ENCODE measurements around the gene HAGH. TPM values are rescaled to one million over a fixed set of nuclear protein-coding genes. Genes with fewer than 3 reads are reported as not detected.

Gene HAGH
- total and polyA plus RNA-seq, 9 of the 15 experiments (the other 6 are each of a cell fraction or from before 2014, with no cell fraction given) = 0.46 to 35.1 (median 16.8) TPM

DNA sequence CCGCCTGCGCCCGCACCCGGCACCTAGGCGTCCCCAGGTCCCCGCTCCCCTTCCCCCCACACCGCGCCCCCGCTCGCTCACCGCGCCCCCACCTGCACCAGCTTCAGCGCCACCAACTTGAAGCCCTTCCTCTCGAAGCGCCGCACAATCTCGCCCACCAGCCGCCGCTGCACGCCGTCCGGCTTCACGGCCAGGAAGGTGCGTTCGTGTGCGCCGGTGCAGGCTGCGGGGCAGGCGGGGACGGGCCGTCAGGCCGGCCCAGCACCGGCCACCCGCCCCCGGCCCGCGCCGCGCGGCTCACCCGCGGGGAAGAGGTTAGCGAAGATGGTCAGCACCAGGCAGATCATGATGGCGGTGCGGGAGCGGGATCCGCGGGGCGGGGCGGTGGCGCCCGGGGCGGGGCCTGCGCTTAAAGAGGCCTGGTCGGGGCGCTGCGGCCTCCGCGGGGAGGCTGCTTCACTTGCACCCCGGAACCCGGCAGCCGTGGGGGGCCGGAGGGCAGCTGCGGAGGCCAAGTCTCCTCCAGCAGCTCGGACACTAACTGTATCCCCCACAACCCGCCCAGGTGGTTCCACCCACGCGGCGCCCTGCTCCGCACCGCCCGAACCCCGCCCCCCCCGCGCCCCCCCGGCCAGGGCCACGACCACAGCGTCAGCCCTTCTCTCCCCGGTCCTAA, 55.3 kb downstream of the HAGH start, which contains the start of gene NME3 (continued):
- no peak for TF ChIP-seq MITF (IDR thresholded peaks at IDR 0.05)
- no peak for TF ChIP-seq POLR2AphosphoS2 (IDR thresholded peaks at IDR 0.05; ENCODE audit: low read length)
- TF ChIP-seq ZNF347 (CRISPR knock-in tag; IDR thresholded peaks at IDR 0.05; ENCODE audit: low read depth) = no peak
- TF ChIP-seq, protein P1, sequence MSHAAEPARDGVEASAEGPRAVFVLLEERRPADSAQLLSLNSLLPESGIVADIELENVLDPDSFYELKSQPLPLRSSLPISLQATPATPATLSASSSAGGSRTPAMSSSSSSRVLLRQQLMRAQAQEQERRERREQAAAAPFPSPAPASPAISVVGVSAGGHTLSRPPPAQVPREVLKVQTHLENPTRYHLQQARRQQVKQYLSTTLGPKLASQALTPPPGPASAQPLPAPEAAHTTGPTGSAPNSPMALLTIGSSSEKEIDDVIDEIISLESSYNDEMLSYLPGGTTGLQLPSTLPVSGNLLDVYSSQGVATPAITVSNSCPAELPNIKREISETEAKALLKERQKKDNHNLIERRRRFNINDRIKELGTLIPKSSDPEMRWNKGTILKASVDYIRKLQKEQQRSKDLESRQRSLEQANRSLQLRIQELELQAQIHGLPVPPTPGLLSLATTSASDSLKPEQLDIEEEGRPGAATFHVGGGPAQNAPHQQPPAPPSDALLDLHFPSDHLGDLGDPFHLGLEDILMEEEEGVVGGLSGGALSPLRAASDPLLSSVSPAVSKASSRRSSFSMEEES (CRISPR knock-in tag; IDR thresholded peaks at IDR 0.05) = no peak

- Histone ChIP-seq H3K9me1 (ENCODE audit: control insufficient read depth, insufficient read depth, low read length) (peaks cover 2% of the 10 kb centered on the region), H3K9ac (ENCODE audit: insufficient read depth in 1 of 2, low read depth in 2 of 2, low read length in 2 of 2) (peak overlapping the region; percentile 93 to 95; a peak in 3 of 4 replicates), H3K79me2 (ENCODE audit: control insufficient read depth, insufficient read depth, low read length) (peaks cover 51% of the 10 kb centered on the region), H3K9me3 (replicated peaks; ENCODE audit: control insufficient read depth, insufficient read depth, low read depth, low read length) (no peaks in the 10 kb centered on the region), H3K27me3 (ENCODE audit: control insufficient read depth in 2 of 2, insufficient read depth in 2 of 2, low read length in 2 of 2) (no peaks in the 10 kb centered on the region), H3K4me1 (replicated peaks in 1 of 2; ENCODE audit: control insufficient read depth in 2 of 2, insufficient read depth in 2 of 2, low read length in 2 of 2) (peaks cover 20 to 96% of the 10 kb centered on the region in 2 experiments; a peak in 4 of 5 replicates), H4K20me1 (replicated peaks; ENCODE audit: control insufficient read depth, insufficient read depth, low read length) (peaks cover 8% of the 10 kb centered on the region; the same call in 1 of the 2 replicates), H3K36me3 (ENCODE audit: control insufficient read depth, insufficient read depth, low read length) (peaks cover 69% of the 10 kb centered on the region; the same call in 2 of the 3 replicates), H3K27ac (ENCODE audit: extremely low read depth, low read depth, low read length) (peak overlapping the region; percentile 96), H3K4me3 (peak overlapping the region; percentile 96), H3K4me2 (ENCODE audit: insufficient read depth, low read length) (peak overlapping the region; percentile 98), H2AFZ (ENCODE audit: low read depth, low read length) (no peak overlapping the region)
- in situ Hi-C loops (cut with MboI) (no loop called here), intact Hi-C loops (cut with micrococcal nuclease) (no loop called here)
- 12% methylated on average over 56 of the region's 81 CpGs for WGBS (ENCODE audit: insufficient coverage, low coverage, missing lambda C conversion rate)
- peak; percentile 5 for ATAC-seq
- DNase-seq (ENCODE audit: extremely low read depth in 1 of 4, low spot score in 3 of 4) = peak in 2 of 4 experiments; percentile 43 to 54
- no peak for FAIRE-seq
- CTCF ChIA-PET (ENCODE audit: low intra/inter-chr PET ratio) = no interaction called here
- BruUV-seq (replicated peaks) = no TSS peak
- POLR2A ChIA-PET = interaction anchor here (0.6 to 4.3 kb wide), 7 partner anchors 9 to 385 kb away, joined by 3 to 35 read pairs (median 5); partner anchors contain the start of genes FAHD1, HAGH, NUBP2 and RPS2
- TF ChIP-seq FOXA3 (CRISPR knock-in tag; conservative IDR thresholded peaks at IDR 0.05 in 1 of 2, IDR thresholded peaks at IDR 0.05 in 1 of 2) (no peak), ZNF717 (CRISPR knock-in tag; IDR thresholded peaks at IDR 0.05) (no peak), FOXJ2 (tag; IDR thresholded peaks at IDR 0.05) (no peak), ZNF707 (CRISPR knock-in tag; conservative IDR thresholded peaks at IDR 0.05) (no peak), ZNF444 (CRISPR knock-in tag; IDR thresholded peaks at IDR 0.05) (no peak), HNRNPK (IDR thresholded peaks at IDR 0.05; ENCODE audit: low read depth, low read length, poor library complexity, severe bottlenecking) (no peak), FOSL1 (tag; conservative IDR thresholded peaks at IDR 0.05) (no peak), NR2C2 (CRISPR knock-in tag; IDR thresholded peaks at IDR 0.05) (no peak), NR2C2 (tag; IDR thresholded peaks at IDR 0.05) (no peak), FIP1L1 (IDR thresholded peaks at IDR 0.05; ENCODE audit: low read depth, low read length, poor library complexity, severe bottlenecking) (peak; percentile 20), ADNP (tag; IDR thresholded peaks at IDR 0.05) (no peak), NR2C1 (IDR thresholded peaks at IDR 0.05) (no peak), NR2C1 (tag; IDR thresholded peaks at IDR 0.05) (no peak)
Measured at GRCh38 chr16:1770328-1771187, 56.1 kb downstream of the HAGH start.

Measured in K562 (cell line).